Mesothelial cell of epicardium (in vitro differentiated cells): ENCODE data around the gene KCNJ15. TPM values are rescaled to one million over a fixed set of nuclear protein-coding genes. Genes with fewer than 3 reads are reported as not detected.

Experiments
- DNase-seq, 2 experiments: peaks; one replicate each; pipeline ENCODE4 v3.0.0; 2021; ENCODE audit warnings: low spot score in 2 of 2; ENCODE audit not compliant: unreplicated experiment in 2 of 2
- H3K27ac Mint-ChIP-seq: 2 replicates; pipeline ENCODE4 v1.8.0; 2021; ENCODE audit warnings: mixed read lengths
- H3K27me3 Mint-ChIP-seq: 2 replicates; pipeline ENCODE4 v1.8.0; 2021; ENCODE audit warnings: low read depth, mixed read lengths
- H3K36me3 Mint-ChIP-seq: 2 replicates; pipeline ENCODE4 v1.8.0; 2021; ENCODE audit warnings: mixed read lengths
- H3K4me1 Mint-ChIP-seq: 2 replicates; pipeline ENCODE4 v1.8.0; 2021; ENCODE audit warnings: mixed read lengths
- H3K4me3 Mint-ChIP-seq: 2 replicates; pipeline ENCODE4 v1.8.0; 2021; ENCODE audit warnings: mild to moderate bottlenecking, moderate library complexity, mixed read lengths
- H3K9me3 Mint-ChIP-seq: 2 replicates; pipeline ENCODE4 v1.8.0; 2021; ENCODE audit warnings: mixed read lengths
- total RNA-seq: library from RNA; stranded (reverse); gene quantifications from 3 replicates; pipeline ENCODE4 v1.2.1, GENCODE V29; 2021
- TF ChIP-seq, protein P1 (sequence below): fragments of 200-600 bp; sonication (generic); IDR thresholded peaks from one replicate; pipeline ENCODE4 v1.5.0; 2021; ENCODE audit warnings: antibody characterized with exemption; ENCODE audit not compliant: unreplicated experiment

Gene KCNJ15
- total RNA-seq, 1 donor from 2014 or later, result 1.9 TPM

DNA sequence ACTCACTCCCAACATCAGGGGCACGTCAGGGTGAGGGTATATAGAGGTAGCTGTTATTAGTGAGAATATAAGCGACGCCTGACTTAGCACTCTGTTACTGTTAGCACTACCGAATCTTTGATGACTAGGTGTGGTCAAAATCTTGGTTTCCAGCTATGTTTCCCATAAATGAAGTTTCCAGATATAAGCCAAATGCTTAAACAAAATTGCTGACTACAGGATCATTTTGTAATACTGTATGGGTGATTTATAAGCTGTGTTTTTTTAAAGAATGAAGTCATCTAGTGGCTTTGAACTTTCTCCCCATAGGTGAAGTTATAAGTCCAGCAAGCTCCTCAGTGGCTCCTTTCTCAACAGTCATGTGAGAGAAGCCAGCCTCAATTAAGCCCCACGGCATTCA lies 23.7 kb downstream of the KCNJ15 start:
- Mint-ChIP-seq H3K27ac (no peak overlapping the region), H3K9me3 (peaks cover 3% of the 10 kb centered on the region), H3K36me3 (no peaks in the 10 kb centered on the region), H3K27me3 (peaks cover 33% of the 10 kb centered on the region), H3K4me3 (no peak overlapping the region), H3K4me1 (peaks cover 11% of the 10 kb centered on the region)
- DNase-seq, result no peak
- TF ChIP-seq, protein P1, sequence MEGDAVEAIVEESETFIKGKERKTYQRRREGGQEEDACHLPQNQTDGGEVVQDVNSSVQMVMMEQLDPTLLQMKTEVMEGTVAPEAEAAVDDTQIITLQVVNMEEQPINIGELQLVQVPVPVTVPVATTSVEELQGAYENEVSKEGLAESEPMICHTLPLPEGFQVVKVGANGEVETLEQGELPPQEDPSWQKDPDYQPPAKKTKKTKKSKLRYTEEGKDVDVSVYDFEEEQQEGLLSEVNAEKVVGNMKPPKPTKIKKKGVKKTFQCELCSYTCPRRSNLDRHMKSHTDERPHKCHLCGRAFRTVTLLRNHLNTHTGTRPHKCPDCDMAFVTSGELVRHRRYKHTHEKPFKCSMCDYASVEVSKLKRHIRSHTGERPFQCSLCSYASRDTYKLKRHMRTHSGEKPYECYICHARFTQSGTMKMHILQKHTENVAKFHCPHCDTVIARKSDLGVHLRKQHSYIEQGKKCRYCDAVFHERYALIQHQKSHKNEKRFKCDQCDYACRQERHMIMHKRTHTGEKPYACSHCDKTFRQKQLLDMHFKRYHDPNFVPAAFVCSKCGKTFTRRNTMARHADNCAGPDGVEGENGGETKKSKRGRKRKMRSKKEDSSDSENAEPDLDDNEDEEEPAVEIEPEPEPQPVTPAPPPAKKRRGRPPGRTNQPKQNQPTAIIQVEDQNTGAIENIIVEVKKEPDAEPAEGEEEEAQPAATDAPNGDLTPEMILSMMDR, result no peak

DNA sequence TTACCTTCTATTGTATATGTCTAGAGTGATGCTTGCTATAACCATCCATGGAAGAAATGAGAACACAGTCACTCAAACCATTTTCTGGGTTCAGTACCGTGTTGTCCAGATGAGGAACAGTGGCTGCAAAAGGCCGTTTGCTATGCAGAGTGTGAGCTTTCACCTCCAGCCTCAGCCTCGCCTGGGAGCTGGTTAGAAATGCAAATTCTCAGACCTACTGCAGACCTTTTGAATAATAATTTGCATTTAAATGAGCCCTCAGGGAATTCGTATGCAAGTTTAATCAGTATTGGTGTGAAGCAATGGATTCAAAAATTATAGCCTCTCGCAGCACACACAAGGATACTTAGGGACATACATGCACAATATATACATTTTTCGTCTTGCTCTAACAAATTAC lies 24.1 kb downstream of the KCNJ15 start:
- peaks cover 14% of the 10 kb centered on the region for H3K4me1 Mint-ChIP-seq
- H3K4me3 Mint-ChIP-seq, result no peak overlapping the region
- no peak for DNase-seq
- H3K9me3 Mint-ChIP-seq, result peaks cover 3% of the 10 kb centered on the region
- no peaks in the 10 kb centered on the region for H3K36me3 Mint-ChIP-seq
- H3K27ac Mint-ChIP-seq, result no peak overlapping the region
- peaks cover 33% of the 10 kb centered on the region for H3K27me3 Mint-ChIP-seq
- TF ChIP-seq, protein P1, result no peak

DNA sequence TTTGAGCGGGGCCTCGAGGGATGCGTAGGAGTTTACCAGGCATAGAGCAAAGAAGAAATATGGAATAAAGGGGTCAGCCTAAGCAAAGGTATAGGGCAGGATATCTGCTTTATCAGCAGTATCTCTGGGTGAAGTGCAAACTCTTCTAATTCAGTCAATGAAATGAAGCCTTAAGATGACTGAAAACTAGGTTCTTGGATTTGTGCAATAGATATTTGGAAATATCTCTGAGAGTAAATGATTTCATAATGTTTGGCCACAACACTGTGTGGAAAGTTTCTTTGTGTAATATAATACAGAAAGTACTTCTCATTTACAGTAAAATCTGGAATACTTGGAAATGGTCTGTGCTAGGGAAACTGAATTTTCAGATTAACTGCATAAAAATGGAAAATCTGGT lies 26.1 kb downstream of the KCNJ15 start:
- Mint-ChIP-seq H3K27me3 (peaks cover 33% of the 10 kb centered on the region), H3K9me3 (peaks cover 6% of the 10 kb centered on the region), H3K4me3 (no peak overlapping the region), H3K27ac (no peak overlapping the region), H3K36me3 (no peaks in the 10 kb centered on the region), H3K4me1 (peaks cover 16% of the 10 kb centered on the region)
- no peak for DNase-seq
- TF ChIP-seq, protein P1, result no peak

DNA sequence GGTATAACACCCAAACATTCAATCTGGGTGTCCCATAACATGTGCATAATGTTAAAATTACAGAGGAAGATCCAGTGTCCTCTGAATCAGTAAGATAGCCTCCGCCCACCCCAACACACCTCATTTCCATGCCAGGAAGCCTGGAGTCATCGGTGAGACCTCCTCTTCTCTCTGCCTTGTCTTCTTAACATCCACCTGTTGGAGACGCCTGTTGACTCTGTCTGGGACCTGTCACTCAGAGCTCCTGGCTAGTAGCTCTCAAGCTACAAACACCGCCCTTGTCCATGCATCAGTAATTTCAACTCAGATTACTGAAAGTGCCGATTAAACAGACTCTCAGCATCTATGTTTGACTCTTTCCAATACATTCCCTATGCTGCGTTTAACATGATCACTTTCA lies 27.4 kb downstream of the KCNJ15 start:
- Mint-ChIP-seq H3K9me3 (peaks cover 2% of the 10 kb centered on the region), H3K36me3 (no peaks in the 10 kb centered on the region), H3K27ac (no peak overlapping the region), H3K27me3 (peaks cover 27% of the 10 kb centered on the region), H3K4me3 (no peak overlapping the region), H3K4me1 (peaks cover 16% of the 10 kb centered on the region)
- TF ChIP-seq, protein P1, result no peak
- no peak for DNase-seq

DNA sequence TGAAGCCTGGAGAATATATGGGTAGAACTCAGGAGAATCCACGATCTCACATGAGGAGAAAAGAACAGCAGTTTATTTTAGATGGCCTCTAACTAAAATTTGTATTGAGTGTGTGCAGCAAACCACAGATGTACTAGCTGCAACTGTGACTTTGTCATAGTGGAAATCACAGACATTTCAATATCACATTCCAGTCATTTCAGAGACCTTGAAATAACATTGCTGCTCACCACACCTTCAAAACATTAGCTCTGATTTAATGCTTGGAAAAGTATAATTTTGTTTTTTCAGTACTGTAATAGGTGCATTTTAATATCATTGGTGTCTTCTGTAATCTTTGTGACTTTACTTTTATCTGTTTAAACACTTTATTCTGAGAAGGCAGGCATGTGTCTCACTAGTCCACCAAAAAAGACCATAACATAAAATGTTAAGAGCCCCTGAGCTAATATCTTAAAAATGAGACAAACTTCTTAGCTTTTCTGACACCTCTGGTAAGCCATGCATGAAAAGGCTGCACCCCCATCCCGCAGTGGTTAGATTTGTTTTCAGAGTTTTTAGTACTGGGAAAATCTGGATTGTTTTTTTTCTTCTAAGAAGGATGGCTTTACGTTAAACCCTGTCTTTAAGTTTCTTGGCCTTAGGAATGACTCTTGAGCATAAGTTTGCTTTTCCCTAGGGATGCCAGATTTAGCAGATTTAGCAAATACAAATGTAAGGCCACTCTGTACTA lies 30.1 kb downstream of the KCNJ15 start:
- TF ChIP-seq, protein P1, result no peak
- H3K27me3 Mint-ChIP-seq, result peaks cover 22% of the 10 kb centered on the region
- H3K4me1 Mint-ChIP-seq, result peaks cover 16% of the 10 kb centered on the region
- peaks cover 2% of the 10 kb centered on the region for H3K9me3 Mint-ChIP-seq
- peak overlapping the region; percentile 36 for H3K27ac Mint-ChIP-seq
- H3K36me3 Mint-ChIP-seq, result no peaks in the 10 kb centered on the region
- H3K4me3 Mint-ChIP-seq, result no peak overlapping the region
- DNase-seq, result no peak
